A549 (cell line): ENCODE measurements around the gene HAAO. TPM values are rescaled to one million over a fixed set of nuclear protein-coding genes. Genes with fewer than 3 reads are reported as not detected.

Experiments
- ATAC-seq, 2 experiments: fragments of 200-7000 bp in 1 of 2; fragments of >200 bp in 1 of 2; cut with Nextera tagmentation in 1 of 2; cut with Tn5 transposase in 1 of 2; 3 replicates each; pipeline versions ENCODE4 v1.8.0 to v1.9.1; 2018 to 2020; ENCODE audit warnings: mild to moderate bottlenecking in 1 of 2, moderate library complexity in 1 of 2
- CTCF ChIA-PET: fragments of 300-600 bp; sonication (Branson Sonifier 250); formaldehyde crosslinking; extraction: SDS; loops from one replicate; lab custom pipeline; 2021; ENCODE audit warnings: antibody characterized with exemption, inconsistent platforms; lab: Yijun Ruan, JAX
- POLR2A ChIA-PET: fragments of 350-600 bp; formaldehyde crosslinking; extraction: SDS; loops from one replicate; lab custom pipeline; 2021; ENCODE audit warnings: antibody characterized with exemption, inconsistent platforms; lab: Yijun Ruan, JAX
- DNase-seq, 2 experiments: peaks; one replicate each; pipeline versions ENCODE4 v3.0.0 to v3.0.0-alpha.2; 2011 to 2016; ENCODE audit warnings: low read depth in 1 of 2, low spot score in 1 of 2
- FAIRE-seq: peaks from 2 replicates; lab custom pipeline; 2011; peaks lifted over from hg19 to GRCh38; lab: Jason Lieb, UNC
- H3K27ac ChIP-seq, 2 experiments: fragments of >200 bp; sonication (Bioruptor Twin); formaldehyde crosslinking; 3 replicates each; pipeline ENCODE4 v1.5.1; 2016 to 2017
- H3K4me1 ChIP-seq: fragments of >200 bp; sonication (Bioruptor Twin); formaldehyde crosslinking; 3 replicates; pipeline ENCODE4 v1.6.1; 2016
- H3K4me2 ChIP-seq: fragments of >200 bp; sonication (Bioruptor Twin); formaldehyde crosslinking; 3 replicates; pipeline ENCODE4 v1.6.1; 2016
- H3K4me3 ChIP-seq: fragments of >200 bp; sonication (Bioruptor Twin); formaldehyde crosslinking; 3 replicates; pipeline ENCODE4 v1.5.1; 2016
- H3K9me3 ChIP-seq: fragments of >200 bp; sonication (Bioruptor Twin); formaldehyde crosslinking; 3 replicates; pipeline ENCODE4 v1.6.1; 2016
- BHLHE40 ChIP-seq: IDR thresholded peaks from 2 replicates; pipeline ENCODE4 v1.6.1; 2012; ENCODE audit warnings: low read depth, low read length, inconsistent platforms
- CBX8 ChIP-seq: fragments of 200-600 bp; sonication (generic); IDR thresholded peaks from 2 replicates; pipeline ENCODE4 v1.6.1; 2016
- E2F6 ChIP-seq: IDR thresholded peaks from 2 replicates; pipeline ENCODE4 v1.6.1; 2012; ENCODE audit warnings: low read depth, borderline replicate concordance
- FOSL2 ChIP-seq, 2 experiments: fragments of 450-650 bp in 1 of 2; fragments of >200 bp in 1 of 2; sonication (Bioruptor Twin) in 1 of 2; formaldehyde crosslinking; IDR thresholded peaks; 2 replicates each; pipeline versions ENCODE4 v1.5.0 to v1.6.1; 2016 to 2020; ENCODE audit warnings: mild to moderate bottlenecking in 1 of 2, moderate library complexity in 1 of 2
- GATA3 ChIP-seq: IDR thresholded peaks from 2 replicates; pipeline ENCODE4 v1.6.1; 2012; ENCODE audit warnings: borderline replicate concordance
- MAX ChIP-seq: IDR thresholded peaks from 2 replicates; pipeline ENCODE4 v1.6.1; 2012
- MAZ ChIP-seq: fragments of 150-350 bp; IDR thresholded peaks from 2 replicates; pipeline ENCODE4 v1.6.1; 2014; ENCODE audit warnings: antibody characterized with exemption, low read depth, low read length, borderline replicate concordance
- PBX3 ChIP-seq: IDR thresholded peaks from 2 replicates; pipeline ENCODE4 v1.6.1; 2012
- RAD21 ChIP-seq, 2 experiments: fragments of >200 bp in 1 of 2; sonication (Bioruptor Twin) in 1 of 2; formaldehyde crosslinking in 1 of 2; IDR thresholded peaks in 1 of 2; conservative IDR thresholded peaks in 1 of 2; 2 replicates in 1 of 2; 3 replicates in 1 of 2; pipeline ENCODE4 v1.6.1; 2012 to 2018; ENCODE audit warnings: inconsistent platforms in 1 of 2
- RFX5 ChIP-seq: fragments of 450-650 bp; IDR thresholded peaks from 2 replicates; pipeline ENCODE4 v1.7.1; 2014; ENCODE audit warnings: antibody characterized with exemption, mild to moderate bottlenecking, moderate library complexity
- RNF2 ChIP-seq: fragments of 200-600 bp; sonication (generic); IDR thresholded peaks from 2 replicates; pipeline ENCODE4 v1.6.1; 2016; ENCODE audit warnings: low read depth, mild to moderate bottlenecking, antibody characterized with exemption, moderate library complexity, borderline replicate concordance
- SMC3 ChIP-seq: fragments of >200 bp; sonication (Bioruptor Twin); formaldehyde crosslinking; IDR thresholded peaks from 3 replicates; pipeline ENCODE4 v1.6.1; 2018; ENCODE audit warnings: inconsistent platforms
- SREBF2 ChIP-seq: fragments of 450-650 bp; IDR thresholded peaks from 2 replicates; pipeline ENCODE4 v1.6.1; 2014; ENCODE audit warnings: mild to moderate bottlenecking, moderate library complexity
- USF2 ChIP-seq: fragments of 450-650 bp; IDR thresholded peaks from 2 replicates; pipeline ENCODE4 v1.6.1; 2014; ENCODE audit warnings: antibody characterized with exemption
- WGBS: methylation state at CpG from one replicate; pipeline ENCODE4 v1.1.6; 2017; ENCODE audit errors: missing lambda C conversion rate; 5-methylcytosine and 5-hydroxymethylcytosine counted together
- polyA plus RNA-seq, 4 experiments: library from polyadenylated mRNA; depleted of rRNA in 3 of 4; stranded (reverse); fragments of >200 nt; fragmentation: RNase III in 1 of 4; extraction: RNeasy Plus Mini Kit Qiagen cat#74134 plus additional on column Dnase treatment in 1 of 4; gene quantifications; 2 replicates in 3 of 4; 3 replicates in 1 of 4; pipeline ENCODE4 v1.2.3, GENCODE V29; 2011 to 2017
- TF ChIP-seq, protein P1 (sequence below): fragments of >200 bp; sonication (Bioruptor Twin); formaldehyde crosslinking; IDR thresholded peaks from 3 replicates; pipeline ENCODE4 v1.5.1; 2016
- TF ChIP-seq, protein P2 (sequence below): fragments of >200 bp; sonication (Bioruptor Twin); formaldehyde crosslinking; IDR thresholded peaks from 2 replicates; pipeline ENCODE4 v1.6.1; 2016

Gene HAAO
- polyA plus RNA-seq, 2 of the 4 experiments (the other 2 are of a cell fraction), result not detected

DNA sequence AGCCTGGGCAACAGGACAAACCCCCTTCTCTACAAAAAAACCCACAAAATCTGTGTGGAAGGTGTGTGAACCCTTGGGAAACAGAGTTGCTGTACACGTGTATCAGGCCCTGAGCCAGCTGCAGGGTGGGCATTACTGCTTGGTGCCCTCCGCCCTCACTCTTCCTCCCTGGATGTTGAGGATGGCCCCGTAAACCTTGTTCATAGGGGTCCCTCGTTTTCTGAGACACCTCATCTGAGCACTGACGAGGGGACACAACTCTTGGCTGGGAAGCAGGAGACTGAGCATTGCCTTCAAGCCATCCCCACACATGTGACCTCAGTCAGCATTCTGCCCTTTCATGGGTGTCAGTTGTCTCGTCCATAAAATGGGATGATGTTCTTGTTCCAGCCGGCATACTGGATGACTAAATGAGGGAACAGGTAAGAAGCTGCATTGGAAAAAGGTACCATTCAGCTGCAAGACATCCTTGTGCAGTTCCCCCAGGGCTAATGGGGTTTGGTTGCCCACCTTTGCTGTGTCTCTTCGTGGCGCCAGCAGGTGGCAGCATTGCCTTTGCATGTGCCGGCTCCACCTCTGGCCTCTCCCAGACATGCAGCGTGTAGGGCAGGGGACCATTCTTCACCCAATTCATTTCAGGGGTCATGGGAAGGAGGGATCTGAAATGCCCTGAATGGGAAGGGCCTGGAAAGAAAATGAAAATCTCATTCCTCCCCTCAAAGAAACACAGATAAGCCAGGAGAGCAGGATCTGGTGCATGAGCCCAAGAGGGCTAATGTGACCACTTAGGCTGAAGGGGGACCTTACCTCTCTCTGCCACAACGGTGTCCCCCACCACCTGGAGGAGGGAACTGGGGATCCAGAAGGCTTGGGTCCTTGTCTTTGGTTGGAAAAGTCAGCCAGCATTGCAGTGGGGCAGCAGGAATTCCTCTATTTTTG lies 36.4 kb upstream of the HAAO start:
- POLR2A ChIA-PET, result interaction anchor here (1.3 to 2.0 kb wide), 2 partner anchors 18 to 767 kb away, joined by 3 to 6 read pairs; partner anchors contain the start of gene THADA
- WGBS, result 20% methylated on average over 12 of the region's 12 CpGs
- no peaks in the 10 kb centered on the region for H3K9me3 ChIP-seq
- FAIRE-seq, result no peak
- H3K27ac ChIP-seq, result peak overlapping the region; percentile 9 to 57; a peak in 5 of 6 replicates
- H3K4me2 ChIP-seq, result peak overlapping the region; percentile 89; the same call in 2 of the 3 replicates
- peaks cover 15% of the 10 kb centered on the region for H3K4me1 ChIP-seq
- no peak overlapping the region for H3K4me3 ChIP-seq
- TF ChIP-seq FOSL2 (IDR thresholded peaks at IDR 0.05), result no peak
- TF ChIP-seq FOSL2 (CRISPR knock-in tag; IDR thresholded peaks at IDR 0.05), result no peak
- peak; percentile 87 to 93 for TF ChIP-seq RAD21 (conservative IDR thresholded peaks at IDR 0.05 in 1 of 2, IDR thresholded peaks at IDR 0.05 in 1 of 2)
- TF ChIP-seq SMC3, result peak; percentile 78
- 0 out of 2 replicates have a peak, but pooled peaks have one; percentile 22 for TF ChIP-seq BHLHE40
- peak; percentile 55; the same call in 1 of the 2 replicates for TF ChIP-seq MAX
- no peak for TF ChIP-seq RFX5
- TF ChIP-seq, protein P1, sequence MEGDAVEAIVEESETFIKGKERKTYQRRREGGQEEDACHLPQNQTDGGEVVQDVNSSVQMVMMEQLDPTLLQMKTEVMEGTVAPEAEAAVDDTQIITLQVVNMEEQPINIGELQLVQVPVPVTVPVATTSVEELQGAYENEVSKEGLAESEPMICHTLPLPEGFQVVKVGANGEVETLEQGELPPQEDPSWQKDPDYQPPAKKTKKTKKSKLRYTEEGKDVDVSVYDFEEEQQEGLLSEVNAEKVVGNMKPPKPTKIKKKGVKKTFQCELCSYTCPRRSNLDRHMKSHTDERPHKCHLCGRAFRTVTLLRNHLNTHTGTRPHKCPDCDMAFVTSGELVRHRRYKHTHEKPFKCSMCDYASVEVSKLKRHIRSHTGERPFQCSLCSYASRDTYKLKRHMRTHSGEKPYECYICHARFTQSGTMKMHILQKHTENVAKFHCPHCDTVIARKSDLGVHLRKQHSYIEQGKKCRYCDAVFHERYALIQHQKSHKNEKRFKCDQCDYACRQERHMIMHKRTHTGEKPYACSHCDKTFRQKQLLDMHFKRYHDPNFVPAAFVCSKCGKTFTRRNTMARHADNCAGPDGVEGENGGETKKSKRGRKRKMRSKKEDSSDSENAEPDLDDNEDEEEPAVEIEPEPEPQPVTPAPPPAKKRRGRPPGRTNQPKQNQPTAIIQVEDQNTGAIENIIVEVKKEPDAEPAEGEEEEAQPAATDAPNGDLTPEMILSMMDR, result peak; percentile 93
- TF ChIP-seq, all 56 proteins: peak for 5
- ATAC-seq (peak; percentile 89 to 96), DNase-seq (peak; percentile 80 to 96)
- CTCF ChIA-PET, result interaction anchor here (0.5 to 9.2 kb wide), 103 partner anchors 7 to 785 kb away, joined by 3 to 88 read pairs (median 4); partner anchors contain the start of gene ZFP36L2

DNA sequence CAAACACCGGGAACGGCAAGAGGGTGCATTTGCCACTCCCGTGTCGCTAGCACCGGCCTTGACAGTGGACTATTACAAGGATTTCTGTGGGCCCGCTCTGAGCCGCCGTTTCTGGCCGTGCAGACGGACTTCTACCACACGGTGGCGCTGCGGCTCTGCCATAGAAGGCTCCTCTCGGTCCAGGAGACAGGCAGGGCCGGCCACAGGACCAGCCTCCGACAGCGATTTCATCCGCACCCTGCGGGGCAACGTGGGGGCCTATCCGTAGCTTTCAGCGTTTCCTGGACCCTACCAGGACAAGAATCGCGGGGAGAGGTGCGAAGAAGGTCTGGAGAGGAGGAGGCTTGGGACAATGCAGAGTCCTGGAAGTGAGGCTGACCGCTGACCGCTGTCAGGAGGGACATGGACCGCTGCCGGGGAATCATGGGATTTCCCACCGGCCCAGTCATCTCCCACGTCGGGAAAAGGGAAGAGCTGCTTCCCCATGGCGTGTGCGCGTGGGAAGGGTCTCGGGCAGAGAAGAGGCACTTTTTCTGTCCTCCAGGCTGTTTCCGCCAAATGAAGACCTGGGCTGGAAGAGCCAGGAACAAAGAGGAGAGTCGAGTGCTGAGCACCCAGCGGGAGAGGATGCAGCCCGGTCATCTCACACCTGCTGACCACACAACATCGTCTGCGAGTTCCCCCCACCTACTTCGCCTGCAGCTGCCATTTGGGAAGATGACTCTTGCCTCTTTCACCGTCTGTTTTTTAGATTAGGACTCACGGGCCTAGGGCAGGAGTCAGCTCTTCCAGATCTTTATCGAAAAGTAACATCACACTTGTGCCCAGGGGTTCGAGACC lies 35.5 kb upstream of the HAAO start:
- peak overlapping the region; percentile 44 for H3K4me3 ChIP-seq
- TF ChIP-seq RNF2 (no peak), CBX8 (no peak), USF2 (no peak), SMC3 (peak; percentile 88), E2F6 (peak; percentile 53; the same call in 1 of the 2 replicates), PBX3 (no peak), MAX (peak; percentile 46; the same call in 1 of the 2 replicates), MAZ (no peak), SREBF2 (no peak), GATA3 (no peak), RAD21 (conservative IDR thresholded peaks at IDR 0.05 in 1 of 2, IDR thresholded peaks at IDR 0.05 in 1 of 2) (peak; percentile 97)
- TF ChIP-seq, protein P2, sequence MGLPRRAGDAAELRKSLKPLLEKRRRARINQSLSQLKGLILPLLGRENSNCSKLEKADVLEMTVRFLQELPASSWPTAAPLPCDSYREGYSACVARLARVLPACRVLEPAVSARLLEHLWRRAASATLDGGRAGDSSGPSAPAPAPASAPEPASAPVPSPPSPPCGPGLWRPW, result no peak
- TF ChIP-seq, protein P1, result peak; percentile 96
- TF ChIP-seq, all 56 proteins: peak for 5
- H3K4me1 ChIP-seq, result peaks cover 15% of the 10 kb centered on the region
- WGBS, result 28% methylated on average over 36 of the region's 47 CpGs
- peak overlapping the region; percentile 89 for H3K4me2 ChIP-seq
- DNase-seq, result peak; percentile 85 to 86
- ChIA-PET POLR2A (interaction anchor here (1.3 to 2.0 kb wide), 2 partner anchors 18 to 768 kb away, joined by 3 to 6 read pairs; partner anchors contain the start of gene THADA), CTCF (interaction anchor here (0.5 to 9.2 kb wide), 104 partner anchors 8 to 786 kb away, joined by 3 to 88 read pairs (median 4); partner anchors contain the start of gene ZFP36L2)
- H3K27ac ChIP-seq, result peak overlapping the region; percentile 69 to 80
- ATAC-seq, result peak; percentile 85 to 94
- no peaks in the 10 kb centered on the region for H3K9me3 ChIP-seq
- no peak for FAIRE-seq
